HG02610 (cell line): ENCODE data around the gene MED14.
"Not testable (repeated sequence)": the region's sequence is repeated elsewhere in the genome, so short reads cannot be mapped to it uniquely, and the experiment has no call there.

Source experiments
- ATAC-seq: cut with Tn5 transposase; IDR thresholded peaks from one replicate; pipeline ENCODE4 v1.9.1; 2021; ENCODE audit warnings: mild to moderate bottlenecking, moderate library complexity; ENCODE audit not compliant: unreplicated experiment

The MED14 gene

DNA sequence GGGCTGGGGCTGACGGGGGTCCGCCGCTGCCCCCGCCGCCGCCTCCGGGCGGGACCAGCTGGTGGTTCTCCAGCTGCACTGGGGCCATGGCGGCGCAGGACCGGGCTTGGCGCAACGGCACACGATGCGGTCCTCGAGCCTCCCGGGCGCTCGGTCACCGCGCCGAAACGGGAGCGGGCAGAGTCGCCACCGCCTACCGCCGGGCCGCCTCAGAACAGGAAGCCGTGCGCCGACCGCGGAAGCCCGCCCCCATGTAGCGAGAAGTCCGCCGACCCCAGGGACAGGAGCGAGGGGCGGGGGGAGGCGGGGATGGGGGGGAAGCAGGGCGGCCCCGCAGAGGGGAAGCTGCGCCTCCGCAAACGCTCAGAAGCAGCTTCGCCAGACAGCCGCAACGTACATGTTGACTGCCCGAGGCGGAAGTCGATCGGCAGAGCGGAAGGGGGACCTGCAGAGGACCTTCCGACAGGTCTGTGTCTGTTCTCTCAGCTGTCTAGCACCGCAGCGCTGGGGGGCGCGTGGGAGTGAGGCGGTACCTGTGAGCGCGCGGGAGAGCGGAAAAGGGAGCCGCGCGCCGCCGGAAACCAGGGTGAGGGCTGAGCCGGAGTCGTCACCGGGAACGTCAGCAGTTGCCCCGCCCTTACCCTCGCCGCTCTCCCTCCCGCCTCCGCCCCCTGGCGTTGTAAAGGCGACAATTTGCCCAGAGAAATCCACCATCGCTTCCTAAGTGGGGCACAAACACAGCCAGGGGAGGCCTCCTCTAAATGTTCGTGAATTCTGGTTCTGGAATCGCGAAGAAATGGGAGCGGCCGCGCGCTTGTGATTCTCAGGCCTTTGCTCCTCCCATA is at the start of gene MED14:
Gene MED14, minus strand, starts transcription at position 218 of the 845 bp plus-strand sequence. Its CDS starts 130 bp downstream, at position 88.
- ATAC-seq, result peak; percentile 82

DNA sequence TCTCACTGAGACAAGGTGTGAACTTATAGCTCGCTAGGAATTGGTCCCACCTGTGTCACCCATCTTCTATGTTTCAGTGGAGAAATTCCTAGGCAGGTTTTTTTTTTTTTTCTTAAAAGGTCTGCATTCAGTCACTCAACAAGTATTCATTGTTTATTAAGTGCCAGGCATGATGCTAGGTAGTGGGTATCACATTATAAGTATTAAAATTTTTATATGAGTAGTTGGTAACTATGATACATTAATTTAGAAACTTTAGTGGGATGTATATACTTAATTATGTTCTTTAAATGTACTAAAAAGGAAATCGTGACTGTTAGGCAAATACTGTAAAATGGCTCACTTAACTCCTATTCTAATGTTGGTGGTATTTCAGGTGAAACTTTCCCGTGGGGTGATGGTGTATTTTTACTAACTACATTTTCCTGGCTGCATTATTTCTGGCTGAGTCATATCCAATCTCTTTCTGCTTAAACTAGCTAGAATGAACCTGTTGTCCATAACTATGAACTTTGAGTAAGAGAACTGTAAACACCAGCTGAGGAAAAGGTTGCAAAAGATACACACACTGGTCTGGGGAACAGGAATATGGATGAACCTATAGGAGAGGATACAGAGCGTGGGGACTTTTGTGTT is 49.3 kb upstream of the MED14 start:
- no peak for ATAC-seq

DNA sequence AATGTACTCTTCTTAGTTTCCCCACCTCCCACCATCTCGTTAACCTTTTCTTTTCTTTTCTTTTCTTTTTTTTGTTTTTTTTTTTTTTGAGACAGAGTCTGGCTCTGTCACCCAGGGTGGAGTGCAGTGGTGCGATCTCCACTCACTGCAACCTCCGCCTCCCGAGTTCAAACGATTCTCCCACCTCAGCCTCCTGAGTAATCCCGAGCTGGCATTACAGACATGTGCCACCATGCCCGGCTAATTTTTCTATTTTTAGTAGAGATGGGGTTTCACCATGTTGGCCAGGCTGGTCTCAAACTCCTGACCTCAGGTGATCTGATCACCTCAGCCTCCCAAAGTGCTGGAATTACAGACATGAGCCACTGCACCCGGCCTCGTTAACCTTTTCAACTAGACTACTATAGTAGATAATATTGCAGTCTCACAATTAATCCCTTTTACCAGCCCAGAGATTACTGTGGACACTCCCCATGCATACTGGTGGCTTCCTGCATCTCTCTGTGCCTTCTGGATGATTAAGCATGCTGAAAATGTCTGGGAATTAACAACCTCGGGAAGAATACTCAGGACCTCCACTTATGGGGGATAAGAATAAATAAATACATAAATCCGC is 47.4 kb upstream of the MED14 start:
- not testable (repeated sequence) for ATAC-seq

DNA sequence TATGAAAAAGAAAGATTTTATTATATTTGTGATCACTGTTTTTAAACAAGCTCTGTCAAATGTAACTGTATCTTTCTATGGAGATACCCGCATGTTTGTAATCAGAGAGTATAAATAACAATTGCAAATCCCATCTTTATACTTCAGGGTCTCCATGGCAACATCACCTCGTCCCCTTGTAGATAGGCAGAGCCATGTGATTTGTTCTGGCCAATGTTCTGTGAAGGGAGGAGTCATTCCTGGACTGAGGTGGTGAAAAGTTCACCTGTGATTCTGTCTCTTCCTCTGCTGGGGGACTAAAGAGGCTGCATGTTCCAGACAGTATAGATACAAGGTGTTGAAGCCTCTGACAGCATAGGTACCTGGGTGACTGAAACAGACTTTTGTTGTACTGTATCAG is 45.6 kb upstream of the MED14 start:
- no peak for ATAC-seq

DNA sequence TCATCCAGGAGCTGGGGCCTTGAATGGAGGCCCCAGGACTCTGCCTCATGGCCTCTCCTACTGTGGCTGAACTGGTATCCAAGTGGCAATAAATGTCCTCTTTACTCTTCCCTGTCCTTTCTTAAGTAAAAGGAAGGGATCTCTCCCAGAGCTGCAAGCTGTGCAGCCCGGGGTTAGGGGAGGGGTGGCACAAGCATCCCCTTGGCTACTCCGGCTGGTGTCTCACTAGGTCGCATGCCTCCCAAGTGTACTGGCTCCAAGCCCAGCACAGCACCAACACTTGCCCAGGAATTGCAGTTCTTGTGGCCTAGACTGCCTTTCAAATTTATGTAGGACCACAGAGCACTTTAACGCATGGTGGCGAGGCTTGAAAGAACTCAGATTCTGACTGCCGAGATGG is 44.7 kb upstream of the MED14 start:
- no peak for ATAC-seq

DNA sequence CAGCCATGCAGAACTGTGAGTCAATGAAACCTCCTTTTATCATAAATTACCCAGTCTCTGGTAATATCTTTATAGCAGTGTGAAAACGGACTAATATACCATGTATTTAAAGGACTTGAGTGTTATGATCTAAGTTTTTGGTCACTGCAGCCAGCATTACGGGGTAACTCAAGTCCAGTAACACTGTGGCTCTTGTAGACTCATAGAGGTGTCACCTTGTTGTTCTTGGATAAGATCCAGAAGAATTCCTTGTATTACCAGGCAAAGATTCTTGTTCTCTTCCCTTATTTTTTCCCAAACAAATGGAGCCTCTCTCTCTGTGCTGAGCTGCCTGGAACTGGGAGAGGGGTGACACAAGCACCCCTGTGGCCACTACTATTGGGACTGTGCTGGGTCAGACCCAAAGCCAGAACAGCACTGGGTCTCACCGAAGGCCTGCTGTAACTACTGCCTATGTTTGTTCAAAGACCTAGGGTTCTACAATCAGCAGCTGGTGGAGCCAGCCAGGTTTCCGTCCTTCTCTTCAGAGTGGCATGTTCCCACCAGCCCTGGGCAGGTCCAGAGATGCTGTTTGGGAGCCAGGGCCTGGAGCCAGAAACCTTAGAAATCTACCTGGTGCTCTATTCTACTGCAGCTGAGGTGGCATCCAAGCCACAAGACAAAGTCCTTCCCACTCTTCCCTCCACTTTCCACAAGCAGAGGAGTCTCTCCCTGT is 43.7 kb upstream of the MED14 start:
- no peak for ATAC-seq

DNA sequence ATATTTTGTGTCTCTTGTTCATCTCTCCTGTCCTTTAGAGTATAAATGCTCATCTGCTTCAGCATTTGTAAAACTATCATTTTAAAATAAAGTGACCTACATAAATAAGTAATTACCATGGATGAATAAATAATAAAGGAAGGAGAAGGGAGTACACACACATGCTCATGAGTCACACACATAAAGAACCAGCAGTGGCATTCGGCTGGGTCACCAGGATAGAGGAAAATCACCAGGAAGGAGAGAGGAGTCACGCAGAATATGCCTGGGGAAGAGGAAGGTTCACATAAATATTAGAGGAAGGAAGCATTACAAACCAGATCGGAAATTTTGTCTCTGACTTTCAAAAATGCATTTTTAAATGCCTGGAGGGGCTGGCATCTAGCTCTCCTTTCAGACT is 38.5 kb upstream of the MED14 start:
- no peak for ATAC-seq

DNA sequence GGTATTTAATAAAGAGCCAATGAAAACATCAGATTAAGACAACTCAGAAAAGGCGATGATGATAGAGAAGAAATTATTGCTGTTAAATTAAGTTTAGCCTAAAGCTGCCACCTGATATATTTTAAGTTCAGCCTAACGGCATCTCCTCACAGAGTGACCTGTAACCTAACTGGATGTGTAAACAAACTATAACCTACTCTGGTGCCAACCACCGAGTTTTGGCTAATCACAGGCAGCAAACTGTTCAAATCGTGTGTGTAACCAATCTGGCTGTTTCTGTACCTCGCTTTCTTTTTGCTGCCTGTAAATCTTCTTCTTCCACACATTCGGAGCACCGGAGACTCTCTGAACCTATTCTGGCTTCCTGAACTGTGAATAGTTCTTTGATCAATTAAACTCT is 37.8 kb upstream of the MED14 start:
- no peak for ATAC-seq

DNA sequence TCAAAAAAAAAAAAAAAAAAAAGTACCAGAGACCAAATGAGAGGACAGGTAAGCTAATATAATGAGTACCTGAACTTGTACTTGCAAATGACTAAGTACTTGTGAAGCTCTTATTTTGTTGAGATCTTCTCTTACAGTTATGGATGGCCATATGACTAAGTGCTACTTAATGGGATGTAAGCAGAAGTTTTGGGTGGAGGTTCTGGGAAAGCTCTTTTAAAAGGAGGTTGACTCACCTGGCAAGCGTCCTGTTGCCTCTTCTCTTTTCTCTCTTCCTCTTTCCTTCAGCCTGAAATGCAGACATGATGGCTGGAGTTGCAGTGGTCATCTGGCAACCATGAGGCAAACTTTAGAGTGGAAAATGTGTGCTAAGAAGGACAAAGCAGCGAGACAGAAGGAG is 36.9 kb upstream of the MED14 start:
- ATAC-seq, result no peak

DNA sequence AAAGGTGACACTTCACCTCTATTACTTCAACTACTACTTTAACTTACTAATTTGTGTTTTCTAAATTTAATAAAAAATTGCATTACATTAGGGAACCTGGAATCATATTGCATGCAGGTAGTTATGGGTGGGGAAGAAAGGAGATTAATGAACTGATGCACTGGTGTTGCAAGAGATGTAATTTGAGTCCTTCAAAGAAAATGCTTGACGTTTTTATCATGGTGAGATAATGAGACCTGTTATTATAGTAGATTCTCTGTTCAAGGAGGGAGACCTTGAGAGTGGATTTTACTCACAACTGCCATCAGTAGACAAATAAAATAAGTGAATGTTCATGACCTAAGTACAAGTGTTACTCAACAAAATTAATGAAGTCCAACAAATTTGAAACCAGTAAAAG is 26.4 kb upstream of the MED14 start:
- ATAC-seq, result no peak

DNA sequence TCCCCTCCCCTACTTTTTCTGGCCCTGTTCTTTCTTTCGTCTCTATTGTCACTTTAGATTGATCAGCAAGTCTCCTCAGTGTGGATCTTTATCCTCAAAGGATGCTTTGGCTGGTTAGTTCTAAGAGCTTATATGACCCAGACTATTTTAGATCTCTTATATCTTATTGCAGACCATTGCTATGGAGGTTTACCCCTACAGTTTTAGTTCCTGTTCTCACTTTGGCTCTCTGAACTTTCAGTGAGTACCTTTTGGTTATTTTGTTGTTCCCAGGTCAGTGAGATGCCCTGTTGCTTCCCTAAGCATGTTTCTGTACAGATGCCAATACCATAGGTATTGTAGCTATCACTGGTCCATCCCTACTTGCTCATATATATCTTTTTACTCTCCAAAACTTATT is 24.0 kb upstream of the MED14 start:
- no peak for ATAC-seq

DNA sequence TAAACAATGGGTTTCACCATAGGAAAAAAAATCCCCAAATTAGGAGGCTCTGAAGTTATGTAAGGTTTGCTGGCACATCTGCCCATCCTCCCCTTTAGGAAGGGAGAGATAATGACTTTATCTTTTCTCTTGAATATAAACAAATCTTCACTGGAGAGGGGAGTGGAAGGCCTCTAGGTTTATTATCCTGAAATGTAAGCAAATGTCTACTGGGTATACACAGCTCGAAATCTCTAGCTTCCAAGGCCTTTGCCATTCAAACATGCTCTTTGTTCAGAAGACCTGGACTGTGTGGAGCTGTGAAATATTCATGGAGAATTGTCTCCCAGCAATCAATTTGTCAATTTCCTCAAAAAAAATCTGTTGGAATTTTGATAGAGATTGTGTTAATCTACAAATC is 21.7 kb upstream of the MED14 start:
- no peak for ATAC-seq

DNA sequence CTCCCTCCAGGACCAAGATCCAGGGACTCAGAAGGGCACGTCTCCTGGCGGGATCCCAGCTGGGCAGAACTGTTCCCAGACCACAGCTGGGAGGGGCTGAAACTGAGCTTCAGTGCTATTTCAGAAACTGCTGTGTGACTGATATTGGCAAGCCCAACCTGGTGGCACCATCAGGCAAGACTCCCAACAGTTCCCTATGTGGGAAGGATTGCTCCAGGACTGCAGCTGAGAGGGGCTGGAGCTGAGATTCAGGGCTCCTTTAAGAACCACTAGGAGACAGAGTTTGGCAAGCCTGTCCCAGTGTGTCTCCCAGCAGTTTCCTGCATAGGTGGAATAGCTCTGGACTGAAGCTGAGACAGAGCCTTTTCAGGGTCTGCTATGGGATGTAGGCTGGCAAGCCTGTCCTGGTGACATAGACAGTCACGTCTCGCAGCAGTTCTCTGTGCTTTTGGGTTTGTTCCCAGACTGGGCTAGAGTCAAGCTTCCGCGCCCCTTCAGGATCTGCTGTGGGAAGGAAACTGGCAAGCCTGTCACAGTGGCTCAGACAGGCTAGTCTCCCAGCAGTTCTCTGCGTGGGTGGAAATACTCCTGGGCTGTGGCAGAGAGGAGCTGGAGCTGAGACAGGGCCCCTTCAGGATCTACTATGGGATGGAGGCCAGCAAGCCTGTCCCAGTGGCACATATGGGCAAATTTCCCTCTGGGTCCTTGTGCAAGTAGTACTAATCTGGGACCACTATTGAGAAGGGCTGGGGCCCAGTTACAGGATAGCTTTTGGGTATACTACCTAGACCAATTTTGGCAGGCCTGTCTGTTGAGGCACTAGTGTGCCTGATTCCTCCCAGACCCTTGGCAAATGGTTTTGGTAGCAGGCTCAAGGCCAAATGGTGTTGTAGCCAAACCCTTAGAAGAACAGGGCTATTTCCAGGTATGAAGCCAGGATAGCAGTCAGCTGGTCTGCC is 20.2 kb upstream of the MED14 start:
- ATAC-seq, result no peak

DNA sequence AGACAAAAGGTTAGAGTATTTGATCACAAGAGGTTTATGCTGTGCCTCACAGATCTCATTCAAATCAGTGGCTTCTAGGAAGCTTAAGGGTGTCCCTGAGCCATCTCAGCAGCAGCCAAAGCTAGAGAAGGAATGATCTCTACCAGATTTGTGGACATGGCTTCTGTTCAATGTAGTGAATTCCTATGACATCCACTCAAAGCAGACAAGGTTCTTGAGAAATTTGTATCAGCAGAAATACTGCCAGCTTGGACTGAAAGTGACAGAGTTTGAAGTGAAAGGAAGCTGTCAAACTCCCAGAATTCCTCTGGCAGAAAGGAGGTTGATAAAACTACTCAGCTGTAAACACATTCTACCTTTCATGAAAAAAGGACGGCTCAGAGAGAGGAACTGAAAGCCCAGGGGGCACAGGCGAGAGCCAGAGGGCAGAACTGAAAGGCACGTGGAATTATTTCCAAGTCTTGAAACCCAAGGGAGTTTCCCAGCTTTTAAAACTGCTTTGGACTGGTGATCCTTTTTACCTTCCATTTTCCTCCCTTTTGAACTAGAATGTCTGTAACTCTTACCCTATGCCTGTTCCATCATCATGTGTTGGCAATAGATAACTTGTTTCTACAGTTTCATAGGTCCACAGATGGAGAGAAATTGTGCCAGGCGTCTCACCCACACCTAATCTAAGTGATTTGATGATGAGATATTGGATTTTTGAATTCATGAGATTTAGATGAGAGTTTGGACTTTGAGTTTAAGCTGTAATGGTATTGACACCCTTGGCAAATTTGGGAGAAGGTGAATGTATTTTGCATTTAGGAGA is 14.5 kb upstream of the MED14 start:
- ATAC-seq, result peak; percentile 58

DNA sequence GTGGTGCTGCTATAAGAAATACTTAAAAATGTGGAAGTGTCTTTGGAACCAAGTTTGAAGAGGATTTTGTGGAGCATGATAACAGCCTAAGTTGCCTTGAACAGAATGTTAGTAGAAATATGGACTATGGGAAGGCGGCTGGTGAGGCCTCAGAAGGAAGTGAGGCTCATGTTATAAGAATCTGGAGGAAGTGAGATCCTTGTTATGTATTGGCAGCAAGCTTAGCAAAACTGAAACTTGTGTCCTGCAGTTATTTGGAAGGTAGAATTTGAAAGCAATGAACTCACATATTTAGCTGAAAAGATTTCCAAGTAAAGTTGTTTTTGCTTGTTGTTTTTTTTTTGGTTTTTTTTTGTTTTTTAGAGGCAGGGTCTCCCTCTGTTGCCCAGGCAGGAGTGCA is 13.6 kb upstream of the MED14 start:
- ATAC-seq, result no peak

DNA sequence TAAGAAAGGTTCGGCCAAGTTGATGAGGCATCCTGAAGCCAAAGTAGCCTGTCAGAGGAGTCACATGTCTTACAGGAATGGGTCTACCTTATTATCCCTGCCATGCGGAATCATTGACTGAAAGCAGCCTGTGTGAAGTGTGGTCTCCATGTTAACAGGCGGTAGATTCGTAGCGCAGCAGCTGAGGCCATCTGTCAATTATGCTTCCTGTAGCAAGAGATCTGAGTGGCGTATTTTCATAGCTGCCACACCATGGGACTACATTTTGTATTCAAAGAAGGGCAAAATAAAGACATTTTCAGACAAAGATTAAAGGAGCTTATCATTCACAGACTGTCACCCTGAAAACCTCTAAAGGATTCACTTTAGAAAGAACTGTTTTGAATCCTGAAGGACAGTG is 11.2 kb upstream of the MED14 start:
- ATAC-seq, result no peak

DNA sequence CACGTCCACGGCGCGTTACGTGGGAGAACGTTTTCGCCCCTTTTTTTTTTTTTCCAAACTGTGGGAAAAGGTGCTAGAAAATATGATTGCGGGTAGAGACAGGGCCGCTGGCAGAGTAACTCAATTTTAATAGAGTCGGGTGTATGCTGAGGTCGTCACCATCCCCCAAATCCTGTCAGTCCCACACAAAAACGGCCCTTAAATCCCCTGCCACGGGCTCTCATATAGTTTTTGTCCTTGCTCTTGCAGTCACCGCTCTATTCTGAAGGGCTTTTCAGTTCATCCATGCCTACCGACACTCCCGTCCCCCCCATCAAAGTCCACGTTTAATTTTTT is 796 bp upstream of the MED14 start:
- ATAC-seq, result no peak

DNA sequence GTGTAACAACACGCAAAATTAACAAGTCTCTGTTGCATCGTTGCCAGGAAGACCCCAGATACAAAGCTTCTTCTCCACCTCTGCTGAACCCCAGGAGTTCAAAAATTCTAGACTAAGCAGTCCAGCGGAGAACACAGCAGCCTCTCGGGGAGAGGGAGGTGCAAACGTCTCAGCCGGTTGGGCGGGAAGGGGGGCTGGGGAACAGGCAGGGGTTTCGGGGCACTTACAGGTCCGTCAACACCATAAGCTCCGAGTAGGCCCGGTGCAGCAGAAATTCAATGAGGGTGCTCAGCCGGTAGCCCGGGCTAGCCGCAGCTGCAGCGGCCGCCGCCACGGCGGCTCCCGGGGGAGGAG is 394 bp downstream of the MED14 start:
- ATAC-seq, result no peak

DNA sequence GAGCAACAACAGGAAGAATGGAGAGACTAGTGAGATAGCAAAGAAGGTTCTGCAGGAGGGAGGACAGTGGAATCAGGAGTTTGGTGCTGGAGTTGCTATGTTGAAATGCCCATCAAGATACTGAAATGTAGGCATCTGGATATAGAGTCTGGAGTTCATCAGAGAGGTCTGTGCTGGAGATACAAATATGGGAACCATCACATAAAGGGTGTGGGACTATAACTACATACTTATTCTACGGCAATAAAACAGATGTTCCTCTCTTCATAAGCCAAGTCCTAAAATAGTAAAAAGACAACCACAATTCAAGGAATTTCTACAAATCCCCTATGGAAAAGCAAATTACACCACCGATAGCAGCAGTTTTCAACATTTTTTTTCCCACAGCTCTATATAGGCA is 1.6 kb downstream of the MED14 start:
- no peak for ATAC-seq

DNA sequence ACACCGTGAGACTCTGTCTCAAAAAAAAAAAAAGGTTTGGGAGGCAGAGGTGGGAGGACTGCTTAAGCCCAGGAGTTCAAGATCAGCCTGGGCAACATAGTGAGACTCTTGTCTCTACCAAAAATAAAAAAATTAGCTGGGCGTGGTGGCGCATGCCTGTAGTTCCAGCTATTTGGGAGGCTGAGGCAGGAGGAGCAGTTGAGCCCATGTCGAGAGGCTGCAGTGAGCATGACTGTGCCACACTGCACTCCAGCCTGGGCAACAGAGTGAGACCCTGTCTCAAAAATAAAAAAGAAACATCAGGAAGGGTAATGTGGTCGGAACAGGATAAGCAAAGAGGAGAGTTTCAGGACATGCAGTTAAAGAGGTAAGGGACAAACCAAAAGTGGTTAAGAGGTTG is 2.8 kb downstream of the MED14 start:
- ATAC-seq, result not testable (repeated sequence)
